ENCODE measurements around the gene HDAC1.

Gene HDAC1

GRCh38 chr1:32311709-32312393, 20.0 kb downstream of the HDAC1 start:
- H3K4me1 ChIP-seq (ENCODE audit: insufficient read depth, low read length), result peaks cover 8% of the 10 kb centered on the region

DNA sequence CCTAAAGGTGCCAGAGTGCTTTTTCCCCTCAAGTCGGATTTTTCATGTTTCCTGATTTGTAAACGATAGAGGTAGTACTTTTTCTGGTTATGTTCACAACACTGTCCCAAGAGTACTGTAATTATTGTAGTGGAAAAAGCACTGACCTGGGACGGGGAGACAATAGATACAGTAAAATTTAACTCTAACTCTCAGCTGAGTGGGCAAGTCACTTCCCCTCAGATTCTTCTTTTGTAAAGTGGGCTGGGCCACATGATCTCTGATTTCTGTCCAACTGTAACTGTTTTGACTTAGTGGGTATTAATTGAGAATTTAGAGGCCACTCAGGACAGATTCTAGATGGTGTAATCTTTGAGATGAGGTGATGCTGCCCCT, 25.0 kb downstream of the HDAC1 start:
- H3K4me3 ChIP-seq (ENCODE audit: low read depth in 1 of 2, low read length in 2 of 2), result no peak overlapping the region
- H3K9ac ChIP-seq (ENCODE audit: low read length), result no peak overlapping the region
- no peak overlapping the region for H3K27ac ChIP-seq (ENCODE audit: low read depth, low read length)
- no peaks in the 10 kb centered on the region for H3K4me1 ChIP-seq (ENCODE audit: insufficient read depth, low read length)
- peaks cover 29% of the 10 kb centered on the region for H3K36me3 ChIP-seq (ENCODE audit: insufficient read depth, low read length)
- H3K27me3 ChIP-seq (ENCODE audit: control insufficient read depth in 1 of 2, insufficient read depth in 2 of 2, low read length in 2 of 2), result no peaks in the 10 kb centered on the region
- no peaks in the 10 kb centered on the region for H3K9me3 ChIP-seq (ENCODE audit: low read length)

More at GRCh38 chr1:32311709-32312393, 20.0 kb downstream of the HDAC1 start:
- Histone ChIP-seq H3K9ac (ENCODE audit: low read length) (no peak overlapping the region), H3K36me3 (ENCODE audit: insufficient read depth, low read length) (peaks cover 4% of the 10 kb centered on the region), H3K9me3 (ENCODE audit: low read length) (no peaks in the 10 kb centered on the region), H3K27me3 (ENCODE audit: control insufficient read depth in 1 of 2, insufficient read depth in 2 of 2, low read length in 2 of 2) (no peaks in the 10 kb centered on the region), H3K27ac (ENCODE audit: low read depth, low read length) (no peak overlapping the region), H3K4me3 (ENCODE audit: low read depth in 1 of 2, low read length in 2 of 2) (no peak overlapping the region)

- no peak overlapping the region for H3K27ac ChIP-seq (ENCODE audit: low read depth, low read length)
- H3K27me3 ChIP-seq (ENCODE audit: control insufficient read depth in 1 of 2, insufficient read depth in 2 of 2, low read length in 2 of 2), result no peaks in the 10 kb centered on the region
- no peaks in the 10 kb centered on the region for H3K4me1 ChIP-seq (ENCODE audit: insufficient read depth, low read length)
- no peak overlapping the region for H3K4me3 ChIP-seq (ENCODE audit: low read depth in 1 of 2, low read length in 2 of 2)
- H3K9ac ChIP-seq (ENCODE audit: low read length), result no peak overlapping the region
- H3K9me3 ChIP-seq (ENCODE audit: low read length), result no peaks in the 10 kb centered on the region
- H3K36me3 ChIP-seq (ENCODE audit: insufficient read depth, low read length), result peaks cover 29% of the 10 kb centered on the region
Measured at GRCh38 chr1:32318127-32318869, 26.4 kb downstream of the HDAC1 start.

- Histone ChIP-seq H3K9ac (ENCODE audit: low read length) (no peak overlapping the region), H3K4me3 (ENCODE audit: low read depth in 1 of 2, low read length in 2 of 2) (no peak overlapping the region), H3K27me3 (ENCODE audit: control insufficient read depth in 1 of 2, insufficient read depth in 2 of 2, low read length in 2 of 2) (no peaks in the 10 kb centered on the region), H3K27ac (ENCODE audit: low read depth, low read length) (no peak overlapping the region), H3K36me3 (ENCODE audit: insufficient read depth, low read length) (peaks cover 27% of the 10 kb centered on the region), H3K9me3 (ENCODE audit: low read length) (no peaks in the 10 kb centered on the region), H3K4me1 (ENCODE audit: insufficient read depth, low read length) (no peaks in the 10 kb centered on the region)
Measured at GRCh38 chr1:32321712-32322291, 29.9 kb downstream of the HDAC1 start.

GRCh38 chr1:32327204-32327603, 35.3 kb downstream of the HDAC1 start:
- Histone ChIP-seq H3K9me3 (ENCODE audit: low read length) (no peaks in the 10 kb centered on the region), H3K4me3 (ENCODE audit: low read depth in 1 of 2, low read length in 2 of 2) (no peak overlapping the region), H3K27me3 (ENCODE audit: control insufficient read depth in 1 of 2, insufficient read depth in 2 of 2, low read length in 2 of 2) (no peaks in the 10 kb centered on the region), H3K36me3 (ENCODE audit: insufficient read depth, low read length) (peaks cover 54% of the 10 kb centered on the region), H3K4me1 (ENCODE audit: insufficient read depth, low read length) (no peaks in the 10 kb centered on the region), H3K27ac (ENCODE audit: low read depth, low read length) (no peak overlapping the region), H3K9ac (ENCODE audit: low read length) (no peak overlapping the region)

DNA sequence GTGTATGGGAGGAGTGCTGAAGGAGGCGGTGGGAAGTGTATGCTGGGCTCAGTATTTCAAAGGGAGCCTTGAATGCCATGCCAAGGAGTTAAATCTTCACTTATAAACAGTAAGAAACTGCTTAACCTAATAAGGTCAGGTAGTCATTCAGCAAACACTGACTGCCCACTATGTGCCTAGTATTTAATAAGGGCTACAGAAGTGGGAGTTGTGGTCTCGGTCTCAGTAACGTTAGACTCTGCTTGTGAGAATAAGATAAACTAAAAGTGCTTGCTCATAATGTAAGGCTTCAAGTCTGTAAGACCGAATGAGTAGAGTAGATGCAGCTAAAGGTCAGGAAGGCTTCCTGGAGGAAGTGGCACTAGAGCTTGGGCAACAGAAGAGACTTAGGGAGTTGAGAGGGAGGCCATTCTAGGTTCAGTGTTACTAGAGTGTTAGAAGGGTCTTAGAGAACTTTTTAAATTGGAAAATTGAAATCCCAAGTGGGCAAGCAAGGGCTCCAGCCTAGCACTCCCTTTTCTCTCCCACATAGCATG, 38.1 kb downstream of the HDAC1 start:
- no peak overlapping the region for H3K27ac ChIP-seq (ENCODE audit: low read depth, low read length)
- H3K36me3 ChIP-seq (ENCODE audit: insufficient read depth, low read length), result peaks cover 60% of the 10 kb centered on the region
- no peaks in the 10 kb centered on the region for H3K9me3 ChIP-seq (ENCODE audit: low read length)

DNA sequence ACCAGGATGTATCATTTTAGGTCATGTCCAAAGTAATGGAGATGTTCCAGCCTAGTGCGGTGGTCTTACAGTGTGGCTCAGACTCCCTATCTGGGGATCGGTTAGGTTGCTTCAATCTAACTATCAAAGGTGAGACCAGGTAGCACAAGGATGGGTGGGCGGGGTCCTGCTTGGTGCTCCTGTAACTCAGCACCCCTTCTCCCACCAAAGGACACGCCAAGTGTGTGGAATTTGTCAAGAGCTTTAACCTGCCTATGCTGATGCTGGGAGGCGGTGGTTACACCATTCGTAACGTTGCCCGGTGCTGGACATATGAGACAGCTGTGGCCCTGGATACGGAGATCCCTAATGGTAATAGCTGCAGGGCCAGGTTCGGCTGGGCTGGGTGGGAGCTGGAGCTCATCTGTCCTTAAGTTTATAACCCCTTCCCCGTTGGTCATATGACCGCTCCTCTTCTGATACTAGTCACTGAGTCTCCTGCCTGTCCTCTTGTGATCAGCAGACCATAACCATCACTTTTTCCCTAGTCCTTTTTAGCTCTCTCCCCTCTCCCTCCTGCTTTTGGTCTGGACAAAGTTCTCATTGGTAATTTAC, 38.8 kb downstream of the HDAC1 start:
- H3K9me3 ChIP-seq (ENCODE audit: low read length), result no peaks in the 10 kb centered on the region
- peaks cover 7% of the 10 kb centered on the region for H3K4me1 ChIP-seq (ENCODE audit: insufficient read depth, low read length)
- H3K4me3 ChIP-seq (ENCODE audit: low read depth in 1 of 2, low read length in 2 of 2), result no peak overlapping the region
- H3K9ac ChIP-seq (ENCODE audit: low read length), result no peak overlapping the region
- H3K27me3 ChIP-seq (ENCODE audit: control insufficient read depth in 1 of 2, insufficient read depth in 2 of 2, low read length in 2 of 2), result peaks cover 0 to 7% of the 10 kb centered on the region in 2 donors
- H3K27ac ChIP-seq (ENCODE audit: low read depth, low read length), result no peak overlapping the region
- peaks cover 60% of the 10 kb centered on the region for H3K36me3 ChIP-seq (ENCODE audit: insufficient read depth, low read length)

More for the DNA sequence above, 38.1 kb downstream of the HDAC1 start:
- H3K4me3 ChIP-seq (ENCODE audit: low read depth in 1 of 2, low read length in 2 of 2), result no peak overlapping the region
- H3K9ac ChIP-seq (ENCODE audit: low read length), result no peak overlapping the region
- H3K4me1 ChIP-seq (ENCODE audit: insufficient read depth, low read length), result peaks cover 7% of the 10 kb centered on the region
- H3K27me3 ChIP-seq (ENCODE audit: control insufficient read depth in 1 of 2, insufficient read depth in 2 of 2, low read length in 2 of 2), result peaks cover 0 to 7% of the 10 kb centered on the region in 2 donors

DNA sequence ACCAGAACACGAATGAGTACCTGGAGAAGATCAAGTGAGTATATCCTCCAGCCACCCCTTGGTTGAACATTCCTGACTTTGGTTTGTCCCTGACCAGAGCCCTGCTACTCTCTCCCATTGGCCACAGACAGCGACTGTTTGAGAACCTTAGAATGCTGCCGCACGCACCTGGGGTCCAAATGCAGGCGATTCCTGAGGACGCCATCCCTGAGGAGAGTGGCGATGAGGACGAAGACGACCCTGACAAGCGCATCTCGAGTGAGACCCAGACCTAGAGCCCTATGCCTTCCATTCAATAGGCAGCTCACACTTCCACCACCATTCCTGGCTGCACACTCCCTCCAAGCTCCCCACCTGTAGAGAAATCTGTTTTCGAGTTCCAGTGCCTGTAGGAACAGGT, 39.7 kb downstream of the HDAC1 start:
- Histone ChIP-seq H3K27me3 (ENCODE audit: control insufficient read depth in 1 of 2, insufficient read depth in 2 of 2, low read length in 2 of 2) (peaks cover 0 to 7% of the 10 kb centered on the region in 2 donors), H3K36me3 (ENCODE audit: insufficient read depth, low read length) (peaks cover 60% of the 10 kb centered on the region), H3K9ac (ENCODE audit: low read length) (no peak overlapping the region), H3K27ac (ENCODE audit: low read depth, low read length) (no peak overlapping the region), H3K9me3 (ENCODE audit: low read length) (no peaks in the 10 kb centered on the region), H3K4me3 (ENCODE audit: low read depth in 1 of 2, low read length in 2 of 2) (no peak overlapping the region), H3K4me1 (ENCODE audit: insufficient read depth, low read length) (peaks cover 7% of the 10 kb centered on the region)

DNA sequence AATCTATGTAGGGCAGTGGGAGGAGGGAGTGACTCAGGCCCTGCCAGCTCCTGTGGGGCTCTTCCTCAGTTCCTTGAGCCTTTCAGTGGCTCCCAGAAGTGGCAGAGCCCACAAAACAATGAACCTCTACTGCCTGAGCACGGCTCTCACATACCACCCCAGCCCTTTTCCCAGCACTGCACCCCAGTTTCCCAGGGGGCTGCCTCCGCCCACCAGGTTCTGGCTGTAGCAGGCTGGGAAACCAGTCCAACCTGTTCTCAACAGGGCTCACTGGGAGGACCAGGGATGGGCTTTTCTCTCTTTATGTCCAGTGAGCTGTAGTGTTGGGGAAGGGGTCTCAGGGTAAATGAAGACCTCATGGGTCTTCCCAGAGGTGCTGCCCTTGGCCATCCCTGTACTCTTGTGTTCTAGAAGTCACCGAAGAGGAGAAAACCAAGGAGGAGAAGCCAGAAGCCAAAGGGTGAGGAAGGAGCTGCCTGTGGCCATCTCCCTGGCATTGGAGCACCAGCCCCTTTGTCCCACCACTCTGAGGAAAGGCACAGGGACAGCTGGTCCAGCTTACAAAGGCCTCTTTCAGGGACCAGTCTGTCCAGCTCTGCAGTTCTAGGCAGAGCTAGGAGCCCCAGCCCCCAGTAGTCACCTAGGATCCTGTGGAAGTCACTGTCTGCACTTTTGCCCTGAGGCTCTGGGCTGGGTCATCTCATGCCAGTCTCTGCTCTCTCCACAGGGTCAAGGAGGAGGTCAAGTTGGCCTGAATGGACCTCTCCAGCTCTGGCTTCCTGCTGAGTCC, 40.6 kb downstream of the HDAC1 start:
- Histone ChIP-seq H3K9ac (ENCODE audit: low read length) (no peak overlapping the region), H3K27me3 (ENCODE audit: control insufficient read depth in 1 of 2, insufficient read depth in 2 of 2, low read length in 2 of 2) (peaks cover 0 to 7% of the 10 kb centered on the region in 2 donors), H3K36me3 (ENCODE audit: insufficient read depth, low read length) (peaks cover 52% of the 10 kb centered on the region), H3K4me3 (ENCODE audit: low read depth in 1 of 2, low read length in 2 of 2) (no peak overlapping the region), H3K9me3 (ENCODE audit: low read length) (no peaks in the 10 kb centered on the region), H3K4me1 (ENCODE audit: insufficient read depth, low read length) (peaks cover 7% of the 10 kb centered on the region), H3K27ac (ENCODE audit: low read depth, low read length) (no peak overlapping the region)

DNA sequence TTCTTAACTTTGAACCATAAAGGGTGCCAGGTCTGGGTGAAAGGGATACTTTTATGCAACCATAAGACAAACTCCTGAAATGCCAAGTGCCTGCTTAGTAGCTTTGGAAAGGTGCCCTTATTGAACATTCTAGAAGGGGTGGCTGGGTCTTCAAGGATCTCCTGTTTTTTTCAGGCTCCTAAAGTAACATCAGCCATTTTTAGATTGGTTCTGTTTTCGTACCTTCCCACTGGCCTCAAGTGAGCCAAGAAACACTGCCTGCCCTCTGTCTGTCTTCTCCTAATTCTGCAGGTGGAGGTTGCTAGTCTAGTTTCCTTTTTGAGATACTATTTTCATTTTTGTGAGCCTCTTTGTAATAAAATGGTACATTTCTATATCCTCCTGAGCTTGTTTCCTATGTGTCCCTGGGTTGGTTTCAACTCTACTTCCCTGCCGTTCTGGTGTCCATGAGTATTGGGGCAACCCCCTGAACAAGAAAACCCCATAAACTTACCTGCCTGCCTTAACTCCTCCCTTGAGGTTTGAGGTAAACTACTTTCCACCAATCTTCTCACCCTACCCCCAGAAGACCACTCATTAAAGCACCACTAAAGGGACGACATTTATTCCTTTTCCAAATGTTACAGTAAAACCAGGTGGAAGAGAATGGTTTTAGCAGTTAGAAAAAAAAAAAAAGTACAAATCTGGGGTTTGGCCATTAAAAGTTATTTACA, 41.5 kb downstream of the HDAC1 start:
- H3K9me3 ChIP-seq (ENCODE audit: low read length), result no peaks in the 10 kb centered on the region
- no peak overlapping the region for H3K9ac ChIP-seq (ENCODE audit: low read length)
- H3K27me3 ChIP-seq (ENCODE audit: control insufficient read depth in 1 of 2, insufficient read depth in 2 of 2, low read length in 2 of 2), result peaks cover 0 to 7% of the 10 kb centered on the region in 2 donors
- H3K4me1 ChIP-seq (ENCODE audit: insufficient read depth, low read length), result peaks cover 7% of the 10 kb centered on the region
- H3K36me3 ChIP-seq (ENCODE audit: insufficient read depth, low read length), result peaks cover 44% of the 10 kb centered on the region
- H3K27ac ChIP-seq (ENCODE audit: low read depth, low read length), result no peak overlapping the region
- no peak overlapping the region for H3K4me3 ChIP-seq (ENCODE audit: low read depth in 1 of 2, low read length in 2 of 2)

All from muscle layer of colon (tissue), 2 donors.